Myocyte (in vitro differentiated cells): Measurements from ENCODE around the gene PLEKHG2. TPM values are rescaled to one million over a fixed set of nuclear protein-coding genes. Genes with fewer than 3 reads are reported as not detected.
"Not testable (repeated sequence)": the region's sequence is repeated elsewhere in the genome, so short reads cannot be mapped to it uniquely, and the experiment has no call there.

Experiments
- DNase-seq: peaks from one replicate; pipeline ENCODE4 v3.0.0-alpha.2; 2012; ENCODE audit warnings: low read depth
- polyA plus RNA-seq: library from polyadenylated mRNA; unstranded; fragments of >200 nt; gene quantifications from one replicate; pipeline ENCODE4 v1.2.1, GENCODE V29; 2012; ENCODE audit warnings: missing spikeins
- total RNA-seq: library from RNA; depleted of rRNA; stranded (reverse); fragments of >200 nt; gene quantifications from 2 replicates; pipeline ENCODE4 v1.2.3, GENCODE V29; 2014

PLEKHG2 gene, protein sequence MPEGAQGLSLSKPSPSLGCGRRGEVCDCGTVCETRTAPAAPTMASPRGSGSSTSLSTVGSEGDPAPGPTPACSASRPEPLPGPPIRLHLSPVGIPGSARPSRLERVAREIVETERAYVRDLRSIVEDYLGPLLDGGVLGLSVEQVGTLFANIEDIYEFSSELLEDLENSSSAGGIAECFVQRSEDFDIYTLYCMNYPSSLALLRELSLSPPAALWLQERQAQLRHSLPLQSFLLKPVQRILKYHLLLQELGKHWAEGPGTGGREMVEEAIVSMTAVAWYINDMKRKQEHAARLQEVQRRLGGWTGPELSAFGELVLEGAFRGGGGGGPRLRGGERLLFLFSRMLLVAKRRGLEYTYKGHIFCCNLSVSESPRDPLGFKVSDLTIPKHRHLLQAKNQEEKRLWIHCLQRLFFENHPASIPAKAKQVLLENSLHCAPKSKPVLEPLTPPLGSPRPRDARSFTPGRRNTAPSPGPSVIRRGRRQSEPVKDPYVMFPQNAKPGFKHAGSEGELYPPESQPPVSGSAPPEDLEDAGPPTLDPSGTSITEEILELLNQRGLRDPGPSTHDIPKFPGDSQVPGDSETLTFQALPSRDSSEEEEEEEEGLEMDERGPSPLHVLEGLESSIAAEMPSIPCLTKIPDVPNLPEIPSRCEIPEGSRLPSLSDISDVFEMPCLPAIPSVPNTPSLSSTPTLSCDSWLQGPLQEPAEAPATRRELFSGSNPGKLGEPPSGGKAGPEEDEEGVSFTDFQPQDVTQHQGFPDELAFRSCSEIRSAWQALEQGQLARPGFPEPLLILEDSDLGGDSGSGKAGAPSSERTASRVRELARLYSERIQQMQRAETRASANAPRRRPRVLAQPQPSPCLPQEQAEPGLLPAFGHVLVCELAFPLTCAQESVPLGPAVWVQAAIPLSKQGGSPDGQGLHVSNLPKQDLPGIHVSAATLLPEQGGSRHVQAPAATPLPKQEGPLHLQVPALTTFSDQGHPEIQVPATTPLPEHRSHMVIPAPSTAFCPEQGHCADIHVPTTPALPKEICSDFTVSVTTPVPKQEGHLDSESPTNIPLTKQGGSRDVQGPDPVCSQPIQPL (N-terminal part only)
- 14.3 and 20.6 TPM in 2 replicates for total RNA-seq
- polyA plus RNA-seq: 44.0 TPM

DNA sequence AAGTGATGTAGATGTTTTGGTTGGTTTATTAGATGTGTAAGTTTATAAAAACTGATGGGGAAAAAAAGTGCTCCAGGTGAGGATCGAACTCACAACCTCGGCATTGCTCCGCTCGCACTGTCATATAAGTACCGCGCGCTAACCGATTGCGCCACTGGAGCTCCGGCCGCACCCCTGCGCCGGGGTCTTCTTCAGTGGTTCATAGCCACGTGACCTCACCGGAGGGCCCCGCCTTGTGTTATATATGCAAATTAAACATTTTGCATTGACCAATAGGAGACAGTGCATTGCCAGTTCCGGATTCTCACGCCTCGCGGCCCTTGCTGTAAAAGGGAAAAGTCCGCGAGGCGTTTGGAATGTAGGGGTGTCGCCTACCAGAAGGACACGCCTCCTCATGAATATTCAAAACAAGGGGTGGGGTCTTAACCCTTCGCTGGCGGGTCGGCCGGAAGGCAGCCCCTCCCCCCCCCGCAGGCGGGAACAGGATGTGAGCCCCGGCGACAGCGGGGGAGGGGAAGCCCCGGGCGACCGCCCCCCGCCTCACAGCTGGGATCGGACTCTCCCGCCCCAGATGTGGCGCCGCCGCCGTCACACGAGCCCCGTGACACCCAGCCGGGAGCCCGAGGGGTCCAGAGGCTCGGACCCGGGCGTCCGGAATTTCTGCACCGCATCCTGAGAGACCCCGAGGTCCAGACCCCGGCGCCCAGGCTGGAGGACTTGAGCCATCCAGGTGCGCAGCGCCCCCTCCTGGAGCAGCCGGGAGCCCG lies at the start of gene PLEKHG2:
TSS of gene PLEKHG2 (plus strand) at position 570 of the 767 bp plus-strand sequence. CDS start 1,418 bp downstream, outside the sequence.
- DNase-seq: peak; percentile 99

DNA sequence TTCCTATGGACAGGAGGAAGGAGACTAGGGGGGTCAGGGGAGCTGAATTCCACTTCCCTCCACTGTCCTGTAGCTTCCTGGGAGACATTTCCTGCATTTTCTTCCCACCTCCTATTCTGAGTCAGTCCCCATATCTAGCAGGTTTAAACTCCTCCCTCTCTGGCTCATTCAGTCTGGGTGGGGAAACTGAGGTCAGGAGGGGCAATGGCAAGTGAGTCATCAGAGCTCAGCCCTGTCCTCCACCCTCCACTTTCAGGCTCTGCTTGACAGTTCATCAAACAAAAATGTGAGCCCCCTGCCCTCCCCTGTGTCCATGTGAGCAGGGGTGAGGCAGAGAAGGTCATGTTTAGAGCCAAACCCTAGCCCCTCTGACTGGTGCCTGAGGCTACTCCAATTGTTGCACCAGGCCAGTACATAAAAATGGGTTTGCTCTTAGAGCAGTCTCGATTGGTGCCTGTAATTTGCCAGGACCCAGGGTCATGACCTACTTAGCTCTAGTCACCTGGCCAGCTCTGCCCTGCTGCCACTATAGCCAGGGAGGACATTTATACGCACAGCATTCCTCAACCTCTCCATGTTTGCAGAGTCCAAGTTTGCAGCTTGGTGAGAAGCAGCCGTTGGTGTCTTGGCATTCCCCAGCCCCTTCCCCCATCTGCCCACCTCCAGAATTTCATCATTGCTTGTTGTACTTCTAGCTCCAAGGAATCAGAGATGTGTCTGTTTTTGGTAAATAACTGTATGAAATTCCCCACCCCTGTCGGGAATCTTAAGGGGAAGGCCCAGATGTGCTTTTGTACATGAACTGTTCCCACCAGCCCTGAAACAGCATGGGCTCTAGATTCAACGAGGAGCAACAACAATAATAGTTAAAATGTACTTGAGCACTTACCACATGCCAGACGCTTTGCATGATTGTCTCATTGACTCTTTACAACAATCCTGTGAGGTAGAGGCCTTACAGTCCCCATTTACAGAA lies 49.5 kb upstream of the PLEKHG2 start:
- DNase-seq: no peak

DNA sequence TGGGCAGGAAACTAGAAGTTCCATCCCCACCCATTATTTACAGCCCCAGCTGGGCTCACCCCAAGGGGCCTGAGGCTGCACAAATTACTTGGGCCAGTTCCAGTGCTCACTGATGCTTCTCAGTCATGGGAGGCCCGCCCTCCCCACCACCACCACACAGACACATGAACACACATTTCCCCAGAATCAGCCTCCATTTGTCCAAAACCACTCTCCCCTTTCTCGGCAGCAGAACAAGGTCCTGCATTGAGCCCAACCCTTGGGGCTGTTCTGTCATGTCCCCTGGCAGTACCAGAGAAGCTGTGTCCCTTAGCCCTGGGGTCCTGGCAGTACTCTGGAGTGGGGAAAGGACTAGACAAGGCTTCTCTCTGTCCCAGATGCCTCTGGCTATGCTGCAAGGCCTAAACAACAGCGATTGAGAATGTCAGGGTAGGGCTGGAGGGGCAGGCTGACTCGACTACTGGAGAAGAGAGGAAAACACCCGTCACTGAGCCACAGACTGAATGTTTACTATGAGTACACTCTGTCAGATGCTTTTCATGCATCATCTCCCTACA lies 48.5 kb upstream of the PLEKHG2 start:
- no peak for DNase-seq

DNA sequence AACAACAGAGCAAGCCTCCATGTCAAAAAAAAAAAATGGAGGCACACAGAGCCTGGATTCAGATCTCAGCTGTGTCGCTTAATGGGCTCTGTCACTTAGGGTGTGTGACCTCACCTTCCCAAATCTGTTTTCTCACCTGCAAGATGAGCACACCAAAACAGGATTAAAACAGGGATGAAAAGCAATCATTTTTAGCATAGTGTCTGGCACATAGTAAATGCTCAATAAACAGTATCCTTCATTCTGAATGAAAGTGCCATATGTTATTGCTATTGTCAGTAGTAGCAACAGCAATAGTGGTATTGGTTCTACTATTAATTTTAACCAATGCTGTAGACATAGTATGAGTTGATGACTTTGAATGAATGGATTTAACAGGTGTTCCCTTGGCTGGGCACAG lies 46.9 kb upstream of the PLEKHG2 start:
- DNase-seq: no peak

GRCh38 chr19:39369200-39369599 lies 43.3 kb upstream of the PLEKHG2 start:
- no peak for DNase-seq

GRCh38 chr19:39370735-39371134 lies 41.7 kb upstream of the PLEKHG2 start:
- DNase-seq: no peak

DNA sequence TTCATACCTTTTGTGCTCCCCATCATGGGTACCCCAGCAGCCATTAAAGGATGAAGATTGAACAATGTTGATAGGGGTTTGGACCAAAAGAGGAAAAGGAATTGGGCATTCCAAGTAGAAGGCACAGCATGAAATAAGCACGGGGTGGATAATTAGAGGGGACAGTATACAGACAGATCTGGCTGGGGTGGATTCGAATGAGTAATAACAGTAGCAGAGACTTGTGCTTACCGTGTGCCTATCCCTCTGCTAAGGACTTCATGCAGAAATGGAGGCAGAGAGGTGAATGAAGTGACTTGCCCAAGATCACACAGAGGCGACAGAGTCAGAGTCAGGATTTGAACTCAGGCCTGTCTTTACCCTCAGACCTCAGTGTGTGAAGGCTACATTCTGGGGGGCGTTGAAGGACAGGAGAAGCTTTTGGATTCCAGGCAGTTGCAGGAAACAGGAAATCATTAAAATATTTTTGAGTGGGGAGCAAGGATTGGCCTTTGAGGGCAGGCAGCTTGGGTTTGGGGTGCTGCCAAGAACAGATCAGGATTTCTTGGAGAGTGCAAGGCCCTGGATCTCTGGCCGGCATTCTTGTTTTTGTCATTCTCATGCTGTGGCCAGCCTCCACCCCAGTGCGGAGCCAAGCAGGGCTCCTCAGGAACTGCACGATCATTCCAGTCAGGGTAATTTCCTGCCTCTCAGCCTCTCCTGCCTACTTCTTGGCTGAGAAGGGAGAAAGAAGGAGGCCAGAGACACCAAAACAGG lies 40.2 kb upstream of the PLEKHG2 start:
- peak; percentile 95 for DNase-seq

GRCh38 chr19:39372941-39373340 lies 39.5 kb upstream of the PLEKHG2 start:
- no peak for DNase-seq

DNA sequence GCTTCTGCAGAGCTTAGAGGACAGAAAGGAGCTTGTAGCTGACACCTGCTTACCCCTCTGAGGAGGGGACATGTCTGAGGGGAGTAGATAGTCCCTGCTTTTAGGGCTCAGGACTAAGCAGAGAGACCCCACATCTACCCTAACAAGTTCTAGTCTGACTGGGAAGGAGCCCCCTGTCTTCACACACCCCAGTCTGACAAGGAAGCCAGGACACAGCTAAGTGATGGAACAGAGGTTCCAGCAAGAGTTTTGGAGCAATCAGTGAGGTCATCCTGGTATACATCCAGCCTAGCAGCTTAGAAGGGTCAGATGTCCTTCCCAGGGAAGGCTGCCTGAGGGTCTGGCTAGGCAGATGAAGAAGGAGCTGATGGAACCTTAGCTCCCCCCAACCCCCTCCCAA lies 36.5 kb upstream of the PLEKHG2 start:
- no peak for DNase-seq

- DNase-seq: no peak
Measured at GRCh38 chr19:39377373-39378362, 34.8 kb upstream of the PLEKHG2 start.

DNA sequence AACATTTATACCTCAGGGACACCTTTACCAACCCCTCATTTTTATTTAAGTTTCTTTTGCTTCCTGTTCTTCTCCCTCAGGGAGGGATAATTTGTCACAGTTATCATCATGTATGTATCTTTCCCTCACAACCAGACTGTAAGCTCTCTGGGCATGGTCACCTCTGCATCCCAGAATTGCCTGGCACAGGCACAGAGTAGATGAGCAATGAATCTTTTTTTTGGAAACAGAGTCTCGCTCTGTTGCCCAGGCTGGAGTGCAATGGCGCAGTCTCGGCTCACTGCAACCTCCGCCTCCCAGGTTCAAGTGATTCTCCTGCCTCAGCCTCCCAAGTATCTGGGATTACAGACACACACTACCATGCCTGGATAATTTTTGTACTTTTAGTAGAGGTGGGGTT lies 33.1 kb upstream of the PLEKHG2 start:
- DNase-seq: not testable (repeated sequence)

DNA sequence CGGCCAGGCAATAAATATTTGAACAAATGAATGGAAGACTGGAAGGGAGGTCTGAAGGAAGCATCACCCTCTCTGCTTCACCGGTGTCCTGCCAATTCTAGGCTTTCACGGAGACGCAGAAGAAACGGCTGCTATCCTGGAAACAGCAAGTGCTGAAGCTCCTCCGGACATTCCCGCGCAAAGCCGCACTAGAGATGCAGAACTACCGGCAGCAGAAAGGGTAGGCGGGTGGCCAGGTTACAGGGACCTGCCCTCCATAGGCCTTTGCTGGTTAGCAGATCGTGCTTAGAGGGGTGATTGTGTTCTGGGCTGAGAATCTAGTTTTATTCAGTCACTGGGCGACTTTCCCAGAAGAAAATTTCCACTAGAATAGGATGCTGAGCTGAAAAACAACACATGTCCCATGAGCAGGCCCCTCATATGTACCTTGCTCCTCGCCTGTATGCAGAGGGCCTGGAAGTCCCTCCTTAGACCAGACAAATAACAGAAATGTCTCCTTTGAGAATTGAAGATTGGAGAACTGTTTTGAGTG lies 32.5 kb upstream of the PLEKHG2 start:
- no peak for DNase-seq

DNA sequence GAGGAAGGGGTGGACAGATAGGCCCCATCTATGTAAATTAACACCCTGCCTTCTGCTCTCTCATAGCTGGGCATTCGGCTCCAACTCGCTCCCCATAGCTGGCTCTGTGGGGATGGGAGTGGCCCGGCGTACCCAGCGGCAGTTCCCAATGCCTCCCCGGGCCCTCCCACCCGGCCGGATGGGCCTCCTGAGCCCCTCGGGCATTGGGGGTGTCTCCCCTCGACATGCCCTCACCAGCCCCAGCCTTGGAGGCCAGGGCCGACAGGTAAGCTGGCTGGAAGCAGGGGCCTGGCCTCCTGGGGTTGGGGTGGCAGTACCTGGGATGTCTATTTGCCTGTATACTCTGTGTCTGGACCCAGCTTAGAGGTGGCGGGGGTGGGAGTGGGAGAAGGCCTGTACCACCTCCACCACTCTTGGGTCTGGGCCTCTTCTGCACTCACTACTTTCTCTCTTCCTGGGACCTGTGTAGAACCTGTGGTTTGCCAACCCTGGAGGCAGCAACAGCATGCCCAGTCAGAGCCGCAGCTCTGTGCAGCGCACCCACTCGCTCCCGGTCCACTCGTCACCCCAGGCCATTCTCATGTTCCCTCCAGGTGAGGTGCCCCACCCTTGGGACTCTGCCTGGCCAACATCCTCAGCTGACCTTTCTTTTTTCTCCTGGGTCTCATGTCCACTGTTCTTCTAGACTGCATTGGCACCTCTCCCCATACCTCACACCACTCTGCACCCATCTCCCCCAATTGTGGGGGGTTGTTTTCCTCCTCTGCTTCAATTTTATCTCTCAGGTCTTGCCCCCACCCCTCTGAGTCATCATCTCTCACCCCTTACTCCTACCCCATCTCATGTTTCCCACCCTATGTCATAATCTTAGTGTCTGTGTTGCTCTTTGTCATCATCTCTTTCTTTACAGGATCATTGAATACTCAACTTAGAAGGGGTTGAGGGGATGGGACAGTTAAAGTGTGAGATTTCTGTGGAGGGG lies 31.7 kb upstream of the PLEKHG2 start:
- DNase-seq: no peak

- DNase-seq: no peak
Measured at GRCh38 chr19:39381910-39382611, 30.4 kb upstream of the PLEKHG2 start.
